Skeletal muscle cell (primary cell): ENCODE data around the gene RAD51B.
"Not testable (repeated sequence)": the region's sequence is repeated elsewhere in the genome, so short reads cannot be mapped to it uniquely, and the experiment has no call there.

ENCODE experiments used
- DNase-seq: peaks from one replicate; pipeline ENCODE4 v3.0.0-alpha.2; 2010; ENCODE audit warnings: low read depth
- H3K4me3 ChIP-seq: 2 replicates; pipeline ENCODE4 v1.5.1; 2011; ENCODE audit warnings: low read depth, mild to moderate bottlenecking, control low read depth, low read length, moderate library complexity

RAD51B gene

GRCh38 chr14:68655911-68656316 lies 836.3 kb downstream of the RAD51B start:
- DNase-seq = no peak
- no peak overlapping the region for H3K4me3 ChIP-seq

GRCh38 chr14:68656452-68656851 lies 836.9 kb downstream of the RAD51B start:
- DNase-seq = no peak
- H3K4me3 ChIP-seq = no peak overlapping the region

DNA sequence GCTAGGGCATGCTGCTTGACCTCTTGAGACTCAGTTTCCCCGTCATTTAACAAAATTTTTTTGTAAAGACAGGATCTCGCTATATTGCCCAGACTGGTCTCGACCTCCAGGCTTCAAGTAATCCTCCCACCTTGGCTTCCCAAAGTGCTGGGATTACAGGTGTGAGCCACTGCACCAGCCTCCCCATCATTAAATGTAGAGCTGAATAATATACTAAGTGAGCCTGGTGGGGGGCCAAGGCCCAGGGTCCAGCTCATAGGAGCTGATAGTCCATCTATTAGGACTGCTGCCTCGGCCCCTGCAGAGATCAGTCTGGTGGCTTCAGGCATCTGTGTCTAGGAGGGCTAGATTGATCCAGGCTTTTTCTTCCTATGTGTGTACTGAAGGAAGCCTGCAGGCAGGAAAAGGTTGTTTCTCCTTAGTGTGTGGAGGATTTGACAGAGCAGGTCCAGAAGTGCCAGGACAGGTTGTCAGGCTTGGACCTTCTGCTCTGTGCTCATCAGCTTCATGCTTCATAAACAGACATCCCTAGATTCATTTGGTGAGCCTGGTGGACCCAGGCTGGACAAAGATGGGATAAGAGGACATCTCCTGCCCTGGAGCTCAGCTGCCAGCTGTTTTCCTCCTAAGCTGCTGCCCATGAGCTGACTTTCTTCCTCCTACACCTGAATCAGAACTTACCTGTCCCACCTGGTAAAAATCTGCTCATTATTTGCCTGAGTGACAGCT lies 837.9 kb downstream of the RAD51B start:
- no peak overlapping the region for H3K4me3 ChIP-seq
- no peak for DNase-seq

DNA sequence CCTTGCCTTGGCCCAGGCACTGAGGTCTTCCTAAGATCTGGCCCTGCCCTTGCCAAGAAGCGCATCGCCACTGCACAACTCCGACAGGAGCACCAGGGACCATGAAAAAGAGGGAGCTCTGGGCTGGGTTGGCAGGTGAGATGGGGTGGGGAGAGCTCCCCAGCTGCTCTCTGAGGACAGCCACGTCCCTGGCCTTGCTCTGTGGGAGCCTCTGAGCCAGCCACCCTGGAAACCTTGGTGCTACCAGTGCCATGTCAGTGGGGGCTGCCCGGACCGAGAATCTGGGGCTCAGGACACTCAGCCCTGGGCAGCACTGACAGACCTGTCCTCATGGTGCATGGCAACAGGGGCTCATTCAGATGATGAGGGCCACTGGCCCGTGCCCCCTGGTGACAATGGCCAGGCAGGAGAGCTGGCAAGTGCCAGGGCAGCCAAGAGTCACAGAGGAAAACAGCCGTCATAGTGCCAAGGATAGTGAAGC lies 838.5 kb downstream of the RAD51B start:
- no peak for DNase-seq

GRCh38 chr14:68658943-68659931 lies 839.7 kb downstream of the RAD51B start:
- no peak for DNase-seq
- no peak overlapping the region for H3K4me3 ChIP-seq

More for the DNA sequence above, 838.5 kb downstream of the RAD51B start:
- H3K4me3 ChIP-seq = no peak overlapping the region

DNA sequence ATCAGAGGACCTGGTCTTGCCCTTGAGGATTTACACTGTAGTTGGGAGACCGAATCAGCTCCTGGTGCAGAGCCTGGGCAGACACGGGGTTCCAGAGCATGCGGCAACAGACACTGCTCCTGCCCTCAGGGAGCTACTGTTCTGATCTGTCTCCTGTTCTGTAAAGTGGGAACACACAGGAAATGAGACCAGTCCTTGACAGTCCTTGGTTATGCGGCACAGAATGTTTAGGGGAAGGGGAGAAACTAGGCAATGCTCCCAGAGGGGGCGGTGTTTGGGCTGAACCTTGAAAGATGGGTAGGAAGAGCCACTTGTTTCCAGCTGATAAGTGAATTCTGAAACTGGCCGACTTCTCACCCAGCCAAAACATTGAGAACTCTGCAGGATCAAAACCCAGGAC lies 840.9 kb downstream of the RAD51B start:
- H3K4me3 ChIP-seq = no peak overlapping the region
- no peak for DNase-seq

- no peak overlapping the region for H3K4me3 ChIP-seq
- no peak for DNase-seq
Observed at GRCh38 chr14:68661226-68662225, 841.9 kb downstream of the RAD51B start.

- DNase-seq = no peak
Observed at GRCh38 chr14:68662392-68662791, 842.8 kb downstream of the RAD51B start.

DNA sequence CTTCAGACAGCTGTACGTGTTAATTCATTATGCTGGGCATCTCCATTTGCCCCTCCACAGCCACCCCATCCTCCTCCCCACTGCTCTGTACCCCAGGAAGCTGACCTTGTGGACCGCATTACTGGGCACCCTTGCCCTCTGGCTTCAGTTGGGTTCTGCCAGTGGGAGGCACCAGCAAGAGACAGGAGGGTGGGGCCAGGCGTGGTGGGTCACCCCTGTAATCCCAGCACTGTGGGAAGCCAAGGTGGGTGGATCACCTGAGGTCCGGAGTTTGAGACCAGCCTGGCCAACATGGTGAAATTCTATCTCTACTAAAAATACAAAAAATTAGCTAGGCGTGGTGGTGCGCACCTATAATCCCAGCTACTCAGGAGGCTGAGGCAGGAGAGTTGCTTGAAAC lies 843.2 kb downstream of the RAD51B start:
- H3K4me3 ChIP-seq, DNase-seq: not testable (repeated sequence)

More at GRCh38 chr14:68662392-68662791, 842.8 kb downstream of the RAD51B start:
- no peak overlapping the region for H3K4me3 ChIP-seq

DNA sequence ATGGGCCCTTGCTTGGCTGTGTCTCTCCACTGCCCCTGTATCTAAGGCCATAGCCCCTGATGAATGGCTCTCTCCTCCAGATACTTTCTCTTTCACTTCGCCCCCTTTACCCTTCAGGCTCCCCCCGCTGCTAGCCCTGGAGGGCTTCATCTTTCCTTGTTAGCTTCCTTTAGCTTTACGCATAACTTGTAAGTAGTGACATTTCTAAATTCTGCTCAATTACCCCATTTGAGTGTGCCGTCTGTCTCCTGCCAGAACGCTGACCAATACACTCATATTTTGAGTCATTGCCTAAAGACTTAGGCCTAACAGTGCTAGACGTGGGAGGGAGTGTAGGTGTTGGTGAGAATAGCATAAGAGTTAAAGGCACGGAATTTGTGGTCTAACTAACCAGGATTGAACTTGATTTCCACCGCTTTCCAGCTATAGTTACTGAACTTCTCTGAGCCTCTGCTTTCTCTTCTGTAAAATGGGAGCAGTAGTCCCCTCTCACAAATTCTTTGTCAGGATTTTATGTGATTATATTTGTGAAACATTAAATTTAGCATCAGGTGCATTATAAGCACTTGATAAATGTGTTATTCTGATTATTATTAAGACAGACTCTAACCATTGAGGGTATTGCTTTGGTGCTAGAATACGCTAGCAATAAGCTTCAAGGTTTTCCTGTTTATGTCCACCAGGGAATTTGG lies 844.0 kb downstream of the RAD51B start:
- no peak overlapping the region for H3K4me3 ChIP-seq
- no peak for DNase-seq

DNA sequence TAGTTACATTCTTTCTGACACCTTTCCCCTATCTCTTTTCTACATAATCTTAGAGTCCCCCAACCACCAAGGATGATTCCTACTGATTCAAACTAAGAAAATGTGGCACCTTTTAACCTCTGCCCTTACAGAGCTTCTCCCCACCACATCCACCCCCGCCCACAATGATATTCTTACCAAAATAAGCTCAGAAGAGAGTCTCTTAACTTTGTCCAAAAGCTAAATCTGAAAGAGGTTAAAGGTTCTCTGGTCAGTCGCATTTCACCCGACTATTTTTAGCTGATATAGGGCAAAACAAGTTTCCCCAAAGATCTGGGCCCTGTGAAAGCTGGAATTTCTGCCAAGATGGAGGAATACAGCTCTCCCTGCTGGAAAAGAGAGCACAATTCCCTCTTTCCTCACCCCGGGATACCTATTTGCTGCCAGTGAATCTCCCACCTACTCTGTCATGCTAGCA lies 844.7 kb downstream of the RAD51B start:
- no peak overlapping the region for H3K4me3 ChIP-seq
- DNase-seq = no peak

GRCh38 chr14:68665131-68665530 lies 845.6 kb downstream of the RAD51B start:
- H3K4me3 ChIP-seq = no peak overlapping the region
- DNase-seq = no peak

DNA sequence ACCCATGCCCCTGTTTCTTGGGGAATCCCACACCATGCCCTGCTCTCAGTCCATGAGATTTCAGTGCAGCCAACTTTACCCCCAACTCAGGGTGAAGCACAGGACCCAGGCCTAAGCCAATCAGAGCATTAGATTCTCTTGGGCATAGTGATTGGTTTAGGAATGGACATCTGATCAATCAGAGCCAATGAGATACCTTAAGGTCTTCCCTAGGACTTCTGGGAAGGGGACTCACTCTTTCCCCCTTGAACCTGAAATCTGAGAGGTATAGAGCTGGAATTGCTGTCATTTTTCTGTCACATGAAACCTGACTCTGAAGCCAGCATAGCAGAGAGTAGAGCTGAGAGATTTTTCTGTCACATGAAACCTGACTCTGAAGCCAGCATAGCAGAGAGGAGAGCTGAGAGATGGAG lies 846.2 kb downstream of the RAD51B start:
- no peak overlapping the region for H3K4me3 ChIP-seq
- DNase-seq = no peak

- H3K4me3 ChIP-seq = no peak overlapping the region
- DNase-seq = no peak
Observed at GRCh38 chr14:68666236-68666635, 846.7 kb downstream of the RAD51B start.

GRCh38 chr14:68666899-68667298 lies 847.3 kb downstream of the RAD51B start:
- H3K4me3 ChIP-seq = no peak overlapping the region

DNA sequence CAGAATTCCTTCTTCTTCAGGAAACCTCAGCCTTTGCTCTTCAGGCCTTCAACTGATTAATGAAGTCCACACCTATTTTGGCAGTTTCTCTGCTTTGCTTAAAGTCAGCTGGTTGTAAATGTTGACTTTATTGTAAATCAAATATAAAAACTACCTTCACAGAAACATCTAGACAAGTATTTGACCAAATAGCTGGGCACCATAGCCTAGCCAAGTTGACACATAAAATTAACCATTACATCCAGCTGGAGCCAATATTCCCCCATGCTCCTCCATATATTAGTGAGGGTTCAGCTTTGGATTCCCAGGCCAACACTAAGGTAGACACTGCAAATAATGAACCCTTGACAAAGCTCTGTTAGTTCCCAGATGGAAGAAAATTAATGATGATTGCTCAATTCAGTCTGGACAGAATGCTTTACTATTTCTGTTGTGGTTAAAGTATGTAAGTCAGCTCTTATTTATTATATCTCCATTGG lies 847.8 kb downstream of the RAD51B start:
- no peak for DNase-seq
- no peak overlapping the region for H3K4me3 ChIP-seq

More at GRCh38 chr14:68666899-68667298, 847.3 kb downstream of the RAD51B start:
- no peak for DNase-seq

DNA sequence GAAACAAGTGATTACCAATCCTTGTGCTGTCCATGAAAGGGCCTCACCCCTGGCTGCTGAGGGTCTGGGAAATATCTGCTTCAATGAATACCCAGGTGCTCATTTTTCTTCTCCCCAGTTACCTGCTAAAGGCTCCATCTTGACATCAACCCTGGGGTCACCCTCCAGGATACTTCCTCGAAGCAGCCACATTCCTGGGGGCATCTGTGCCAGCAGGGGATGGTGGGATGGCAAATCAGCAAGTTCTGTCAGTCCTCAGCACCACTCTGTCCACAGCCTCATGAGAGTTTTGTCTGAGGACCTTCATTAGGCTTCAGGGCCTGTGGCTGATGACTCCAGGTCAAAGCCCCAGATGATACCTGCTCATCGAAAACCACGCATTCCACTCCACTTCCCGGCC lies 848.4 kb downstream of the RAD51B start:
- DNase-seq = no peak
- no peak overlapping the region for H3K4me3 ChIP-seq

GRCh38 chr14:68668531-68668930 lies 849.0 kb downstream of the RAD51B start:
- DNase-seq = no peak
- no peak overlapping the region for H3K4me3 ChIP-seq
